ENCODE data around the gene KCTD15.

The KCTD15 gene

DNA sequence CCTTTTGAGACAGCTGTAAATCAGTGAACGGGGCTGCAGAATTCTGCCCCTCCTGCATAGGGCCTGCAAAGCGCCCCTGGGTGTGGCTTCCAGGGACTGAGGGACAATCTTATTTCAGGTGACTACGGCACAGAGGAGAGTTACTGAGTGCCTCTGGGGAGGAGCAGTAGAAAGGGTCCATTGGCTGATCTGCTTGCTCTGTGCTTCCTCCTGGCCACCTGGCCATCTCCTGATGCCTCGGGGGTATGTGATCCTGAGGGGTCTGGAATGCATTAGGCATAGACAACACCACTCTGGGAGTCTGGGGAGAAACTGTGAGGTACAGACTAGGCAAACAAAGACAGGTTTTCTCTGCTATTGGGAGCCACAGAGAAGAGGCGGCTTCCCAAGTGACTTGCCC lies 2.8 kb downstream of the KCTD15 start:
- Mint-ChIP-seq H3K9me3 (no peaks in the 10 kb centered on the region), H3K27me3 (peaks cover 9% of the 10 kb centered on the region), H3K36me3 (ENCODE audit: low read depth) (no peaks in the 10 kb centered on the region), H3K4me3 (no peak overlapping the region), H3K27ac (no peak overlapping the region), H3K4me1 (ENCODE audit: low read depth) (no peaks in the 10 kb centered on the region)

DNA sequence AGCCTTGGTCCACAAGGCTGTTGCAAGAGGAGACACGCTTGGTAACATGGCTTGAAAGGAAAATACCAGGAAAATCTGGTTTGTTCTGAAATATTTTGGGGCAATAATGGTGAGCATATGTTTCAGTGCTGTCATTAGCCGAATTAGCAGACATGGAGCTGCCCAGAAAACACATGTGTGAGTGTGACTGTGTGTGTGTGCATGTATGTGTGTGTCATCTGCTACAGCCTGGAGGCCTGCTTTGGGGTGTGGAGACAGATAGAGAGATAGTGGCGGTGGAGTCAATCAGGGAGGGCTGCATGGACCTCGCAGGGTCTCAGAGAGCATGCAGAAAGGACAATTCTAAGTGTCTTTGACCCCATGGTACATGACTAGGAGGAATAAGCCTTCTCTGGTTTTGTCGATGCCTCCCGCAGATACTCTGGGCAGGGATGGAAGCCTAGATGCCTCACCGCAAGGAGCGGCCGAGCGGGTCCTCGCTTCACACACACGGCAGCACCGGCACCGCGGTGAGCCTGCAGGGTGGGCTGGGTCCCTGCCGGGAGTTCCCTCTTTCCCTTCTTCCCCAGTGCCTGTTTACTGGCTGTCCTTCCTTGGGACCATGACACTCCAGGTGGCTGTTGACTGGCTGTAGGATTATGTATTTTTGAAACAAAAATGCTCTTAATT lies 3.5 kb downstream of the KCTD15 start:
- Mint-ChIP-seq H3K4me1 (ENCODE audit: low read depth) (no peaks in the 10 kb centered on the region), H3K27me3 (peaks cover 9% of the 10 kb centered on the region), H3K9me3 (no peaks in the 10 kb centered on the region), H3K27ac (no peak overlapping the region), H3K36me3 (ENCODE audit: low read depth) (no peaks in the 10 kb centered on the region), H3K4me3 (no peak overlapping the region)

DNA sequence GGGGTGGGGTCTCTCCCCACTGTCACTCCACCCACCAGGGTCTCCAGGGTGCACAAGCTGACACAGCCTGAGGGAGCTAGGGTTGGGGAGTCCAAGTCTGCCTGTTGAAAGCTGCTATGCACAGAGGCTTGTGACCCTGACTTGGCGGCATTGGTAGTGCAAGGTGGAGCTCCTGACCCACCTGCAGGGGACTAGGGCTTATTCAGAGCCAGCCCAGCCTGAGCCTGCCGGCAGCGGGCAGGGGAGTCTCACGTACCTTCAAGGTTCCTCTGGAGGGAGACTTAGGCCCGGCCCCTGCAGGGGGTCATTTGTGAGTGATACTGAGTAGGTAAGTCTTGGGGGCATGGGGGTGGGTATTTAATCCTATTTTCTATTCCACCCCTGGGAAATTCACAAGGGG lies 4.7 kb downstream of the KCTD15 start:
- no peaks in the 10 kb centered on the region for H3K36me3 Mint-ChIP-seq (ENCODE audit: low read depth)
- no peak overlapping the region for H3K27ac Mint-ChIP-seq

DNA sequence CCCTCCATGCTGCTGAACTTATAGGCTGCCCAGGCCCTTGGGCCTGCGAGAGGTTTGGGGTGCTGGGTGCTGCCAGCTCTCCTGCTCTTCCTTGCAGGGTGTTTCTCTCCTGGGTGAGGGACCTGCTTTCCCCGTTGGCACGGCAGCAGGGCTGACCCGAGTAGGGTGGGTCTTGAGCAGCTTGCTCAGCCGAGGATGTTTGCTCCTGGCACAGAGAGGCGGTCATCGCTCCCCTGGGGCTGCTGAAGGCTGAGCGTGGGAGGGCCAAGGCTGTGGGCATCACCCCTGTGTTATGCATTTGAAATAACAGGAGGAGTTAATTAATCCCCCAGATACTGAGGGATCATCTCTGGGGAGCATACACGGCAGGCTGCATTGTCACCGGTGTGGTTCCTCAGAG lies 5.3 kb downstream of the KCTD15 start:
- no peaks in the 10 kb centered on the region for H3K4me1 Mint-ChIP-seq (ENCODE audit: low read depth)
- H3K27ac Mint-ChIP-seq: no peak overlapping the region
- no peaks in the 10 kb centered on the region for H3K9me3 Mint-ChIP-seq
- no peaks in the 10 kb centered on the region for H3K36me3 Mint-ChIP-seq (ENCODE audit: low read depth)
- no peak overlapping the region for H3K4me3 Mint-ChIP-seq
- H3K27me3 Mint-ChIP-seq: peaks cover 9% of the 10 kb centered on the region

More for the DNA sequence above, 4.7 kb downstream of the KCTD15 start:
- Mint-ChIP-seq H3K4me3 (no peak overlapping the region), H3K9me3 (no peaks in the 10 kb centered on the region), H3K4me1 (ENCODE audit: low read depth) (no peaks in the 10 kb centered on the region), H3K27me3 (peaks cover 9% of the 10 kb centered on the region)

- Mint-ChIP-seq H3K27ac (no peak overlapping the region), H3K27me3 (peaks cover 6% of the 10 kb centered on the region), H3K9me3 (no peaks in the 10 kb centered on the region), H3K4me3 (no peak overlapping the region), H3K36me3 (ENCODE audit: low read depth) (no peaks in the 10 kb centered on the region), H3K4me1 (ENCODE audit: low read depth) (no peaks in the 10 kb centered on the region)
Observed at GRCh38 chr19:33802801-33803200, 6.1 kb downstream of the KCTD15 start.

- H3K27ac Mint-ChIP-seq: no peak overlapping the region
- no peak overlapping the region for H3K4me3 Mint-ChIP-seq
- H3K9me3 Mint-ChIP-seq: no peaks in the 10 kb centered on the region
Observed at GRCh38 chr19:33803383-33803782, 6.7 kb downstream of the KCTD15 start.

GRCh38 chr19:33804021-33804799 lies 7.5 kb downstream of the KCTD15 start:
- H3K4me1 Mint-ChIP-seq (ENCODE audit: low read depth): no peaks in the 10 kb centered on the region
- H3K4me3 Mint-ChIP-seq: no peak overlapping the region
- H3K36me3 Mint-ChIP-seq (ENCODE audit: low read depth): no peaks in the 10 kb centered on the region
- no peaks in the 10 kb centered on the region for H3K9me3 Mint-ChIP-seq
- H3K27ac Mint-ChIP-seq: no peak overlapping the region
- H3K27me3 Mint-ChIP-seq: no peaks in the 10 kb centered on the region

More at GRCh38 chr19:33803383-33803782, 6.7 kb downstream of the KCTD15 start:
- Mint-ChIP-seq H3K4me1 (ENCODE audit: low read depth) (no peaks in the 10 kb centered on the region), H3K27me3 (peaks cover 6% of the 10 kb centered on the region), H3K36me3 (ENCODE audit: low read depth) (no peaks in the 10 kb centered on the region)

DNA sequence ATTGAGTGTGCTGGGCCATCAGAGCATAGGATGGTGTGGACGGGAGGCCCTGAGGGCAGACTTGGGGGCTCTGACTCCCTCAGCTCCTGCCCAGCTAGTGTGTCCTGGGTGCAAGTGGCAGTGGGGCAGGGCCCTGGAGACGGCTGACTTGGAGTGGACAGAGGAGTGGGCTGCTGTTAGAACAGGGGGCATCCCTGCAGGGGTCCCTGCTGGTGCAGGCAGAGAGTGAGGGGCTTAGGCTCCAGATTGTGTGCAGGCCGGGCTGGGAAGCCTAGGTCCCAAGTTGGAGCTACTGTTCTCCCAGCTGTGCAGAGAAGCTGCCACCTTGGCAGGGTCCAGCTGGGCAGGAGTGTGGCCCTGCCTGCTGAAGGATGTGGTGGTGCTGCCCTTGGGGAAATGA lies 8.6 kb downstream of the KCTD15 start:
- no peaks in the 10 kb centered on the region for H3K4me1 Mint-ChIP-seq (ENCODE audit: low read depth)
- no peaks in the 10 kb centered on the region for H3K27me3 Mint-ChIP-seq
- no peak overlapping the region for H3K4me3 Mint-ChIP-seq
- H3K9me3 Mint-ChIP-seq: no peaks in the 10 kb centered on the region
- no peak overlapping the region for H3K27ac Mint-ChIP-seq
- no peaks in the 10 kb centered on the region for H3K36me3 Mint-ChIP-seq (ENCODE audit: low read depth)

- Mint-ChIP-seq H3K9me3 (no peaks in the 10 kb centered on the region), H3K27ac (no peak overlapping the region), H3K4me1 (ENCODE audit: low read depth) (no peaks in the 10 kb centered on the region), H3K36me3 (ENCODE audit: low read depth) (no peaks in the 10 kb centered on the region), H3K4me3 (no peak overlapping the region), H3K27me3 (no peaks in the 10 kb centered on the region)
Observed at GRCh38 chr19:33805840-33806433, 9.3 kb downstream of the KCTD15 start.

DNA sequence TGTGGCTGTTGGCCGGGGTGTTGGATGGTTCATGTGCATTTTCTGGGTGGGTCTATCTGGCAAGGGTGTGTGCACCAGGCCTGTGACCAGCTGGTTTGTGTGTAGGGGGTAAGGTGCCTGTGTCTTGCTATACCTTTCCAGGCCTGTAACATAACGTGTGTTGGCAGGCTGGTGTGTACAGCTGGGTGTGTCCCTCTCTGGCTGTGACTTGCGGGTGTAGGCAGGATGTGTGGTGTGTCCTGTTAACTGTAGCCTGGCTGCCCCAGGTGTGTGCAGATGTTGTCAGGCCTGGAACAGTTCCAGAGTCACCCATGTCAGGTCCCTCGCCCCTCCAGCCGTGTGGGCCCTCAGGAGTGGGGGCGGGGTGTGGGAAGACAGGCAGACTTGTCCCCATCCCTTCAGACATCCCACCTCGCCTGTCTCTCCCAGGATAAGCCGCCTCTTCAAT lies 9.8 kb downstream of the KCTD15 start:
- Mint-ChIP-seq H3K4me1 (ENCODE audit: low read depth) (no peaks in the 10 kb centered on the region), H3K36me3 (ENCODE audit: low read depth) (no peaks in the 10 kb centered on the region), H3K9me3 (no peaks in the 10 kb centered on the region), H3K4me3 (no peak overlapping the region), H3K27me3 (no peaks in the 10 kb centered on the region), H3K27ac (no peak overlapping the region)

DNA sequence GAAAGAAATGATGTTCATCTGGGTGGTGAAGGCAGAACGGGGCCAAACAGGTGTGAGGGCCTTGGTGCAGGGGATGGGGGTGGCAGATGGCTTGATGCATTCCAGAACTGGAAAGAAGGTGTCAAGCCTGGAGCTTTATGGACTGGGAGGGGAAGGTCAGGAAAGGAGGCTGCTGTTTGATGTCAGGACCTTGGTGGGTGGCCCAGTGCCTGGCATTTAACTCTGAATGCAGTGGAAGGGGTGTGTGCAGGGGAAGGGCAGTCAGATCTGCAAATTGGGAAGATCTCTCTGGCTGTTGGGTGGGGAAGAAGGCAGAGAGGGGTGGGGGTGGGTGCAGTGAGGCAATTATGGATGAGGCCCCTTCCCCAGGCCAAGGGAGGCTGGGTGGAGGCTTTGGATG lies 11.7 kb downstream of the KCTD15 start:
- no peaks in the 10 kb centered on the region for H3K36me3 Mint-ChIP-seq (ENCODE audit: low read depth)
- no peaks in the 10 kb centered on the region for H3K4me1 Mint-ChIP-seq (ENCODE audit: low read depth)
- H3K27ac Mint-ChIP-seq: no peak overlapping the region
- no peaks in the 10 kb centered on the region for H3K9me3 Mint-ChIP-seq
- no peaks in the 10 kb centered on the region for H3K27me3 Mint-ChIP-seq
- no peak overlapping the region for H3K4me3 Mint-ChIP-seq

GRCh38 chr19:33809960-33810359 lies 13.3 kb downstream of the KCTD15 start:
- Mint-ChIP-seq H3K27me3 (no peaks in the 10 kb centered on the region), H3K27ac (no peak overlapping the region), H3K9me3 (no peaks in the 10 kb centered on the region), H3K4me3 (no peak overlapping the region), H3K36me3 (ENCODE audit: low read depth) (no peaks in the 10 kb centered on the region), H3K4me1 (ENCODE audit: low read depth) (no peaks in the 10 kb centered on the region)

- Mint-ChIP-seq H3K27ac (no peak overlapping the region), H3K4me3 (no peak overlapping the region), H3K9me3 (no peaks in the 10 kb centered on the region), H3K36me3 (ENCODE audit: low read depth) (no peaks in the 10 kb centered on the region), H3K27me3 (no peaks in the 10 kb centered on the region), H3K4me1 (ENCODE audit: low read depth) (no peaks in the 10 kb centered on the region)
Observed at GRCh38 chr19:33810821-33811220, 14.2 kb downstream of the KCTD15 start.

- Mint-ChIP-seq H3K9me3 (no peaks in the 10 kb centered on the region), H3K36me3 (ENCODE audit: low read depth) (no peaks in the 10 kb centered on the region), H3K4me3 (no peak overlapping the region), H3K4me1 (ENCODE audit: low read depth) (no peaks in the 10 kb centered on the region), H3K27me3 (no peaks in the 10 kb centered on the region), H3K27ac (no peak overlapping the region)
Observed at GRCh38 chr19:33811246-33811645, 14.6 kb downstream of the KCTD15 start.

DNA sequence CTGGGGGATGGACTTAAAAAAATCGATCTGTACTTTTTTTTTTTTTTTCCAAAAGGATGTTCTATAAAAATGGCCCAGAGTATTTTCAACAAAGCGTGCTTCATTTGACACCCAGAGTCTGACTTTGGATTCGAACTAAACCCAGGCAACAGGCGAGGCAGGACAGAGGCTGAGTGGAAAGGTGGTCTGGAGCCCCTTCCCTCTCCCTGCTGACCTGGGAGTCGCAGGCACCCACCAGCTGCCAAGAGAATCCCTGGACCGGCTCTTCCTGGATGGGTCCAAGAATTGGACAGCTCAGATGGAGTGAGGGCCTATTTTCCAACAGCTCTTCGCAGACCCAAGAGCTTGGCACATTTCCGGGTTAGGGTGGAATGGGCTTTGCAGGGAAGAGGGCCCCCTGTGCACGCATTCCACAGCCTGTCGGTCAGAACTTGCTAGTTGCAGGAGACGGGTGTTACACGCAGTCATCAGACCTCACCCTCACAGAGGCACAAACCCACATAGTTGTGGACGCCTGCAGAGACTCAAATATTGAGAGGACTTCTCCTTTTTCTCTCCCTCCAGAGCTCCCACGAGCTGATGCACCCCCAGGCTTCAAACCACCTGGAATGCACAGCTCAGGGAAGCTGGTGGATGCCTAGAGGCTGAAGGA lies 15.2 kb downstream of the KCTD15 start:
- H3K27me3 Mint-ChIP-seq: no peaks in the 10 kb centered on the region
- no peak overlapping the region for H3K4me3 Mint-ChIP-seq
- H3K27ac Mint-ChIP-seq: no peak overlapping the region
- no peaks in the 10 kb centered on the region for H3K4me1 Mint-ChIP-seq (ENCODE audit: low read depth)
- H3K36me3 Mint-ChIP-seq (ENCODE audit: low read depth): no peaks in the 10 kb centered on the region
- no peaks in the 10 kb centered on the region for H3K9me3 Mint-ChIP-seq
